Central memory CD8-positive, alpha-beta T cell (primary cell): ENCODE results near the gene CHKA.

ENCODE experiments used
- ATAC-seq: fragments of 150-1000 bp; cut with Tn5 transposase; replicated peaks from 2 replicates; pipeline ENCODE4 v1.10.0; 2022; ENCODE audit warnings: mild to moderate bottlenecking, moderate FRiP score, moderate number of reproducible peaks; ENCODE audit not compliant: poor library complexity, severe bottlenecking; ENCODE audit errors: extremely low read depth
- DNase-seq, 2 donors: peaks; one replicate each; pipeline ENCODE4 v3.0.0; 2021; ENCODE audit warnings: low spot score in 2 of 2
- H3K27ac Mint-ChIP-seq: one replicate; pipeline ENCODE4 v1.8.0; 2022; ENCODE audit warnings: low read depth, mild to moderate bottlenecking, moderate library complexity, mixed read lengths
- H3K27me3 Mint-ChIP-seq: one replicate; pipeline ENCODE4 v1.8.0; 2022; ENCODE audit warnings: mixed read lengths
- H3K36me3 Mint-ChIP-seq: one replicate; pipeline ENCODE4 v1.8.0; 2022; ENCODE audit warnings: mild to moderate bottlenecking, moderate library complexity, mixed read lengths; ENCODE audit not compliant: insufficient read depth
- H3K4me1 Mint-ChIP-seq: one replicate; pipeline ENCODE4 v1.8.0; 2022; ENCODE audit warnings: mixed read lengths
- H3K4me3 Mint-ChIP-seq: one replicate; pipeline ENCODE4 v1.8.0; 2022; ENCODE audit warnings: mild to moderate bottlenecking, moderate library complexity, mixed read lengths
- H3K9me3 Mint-ChIP-seq: one replicate; pipeline ENCODE4 v1.8.0; 2022; ENCODE audit warnings: mixed read lengths

CHKA gene

GRCh38 chr11:68121067-68121899 lies at the start of gene CHKA:
Gene CHKA (minus strand): TSS chr11:68121388. CDS start chr11:68121177, 211 bp downstream.
- H3K27ac Mint-ChIP-seq, result peak within 1 kb of the TSS; percentile 74
- H3K27me3 Mint-ChIP-seq, result no peaks in the 10 kb centered on the region
- H3K4me3 Mint-ChIP-seq, result peak within 1 kb of the TSS; percentile 77
- peaks cover 4% of the 10 kb centered on the region for H3K36me3 Mint-ChIP-seq
- ATAC-seq (peak; percentile 78), DNase-seq (peak; percentile 56 to 57)
- H3K9me3 Mint-ChIP-seq, result no peaks in the 10 kb centered on the region
- peaks cover 5% of the 10 kb centered on the region for H3K4me1 Mint-ChIP-seq

GRCh38 chr11:68169442-68169841 lies 48.3 kb upstream of the CHKA start:
- H3K36me3 Mint-ChIP-seq, result peaks cover 66% of the 10 kb centered on the region
- H3K4me3 Mint-ChIP-seq, result no peak overlapping the region
- no peak for ATAC-seq
- no peaks in the 10 kb centered on the region for H3K4me1 Mint-ChIP-seq
- no peak for DNase-seq
- H3K27ac Mint-ChIP-seq, result no peak overlapping the region
- no peaks in the 10 kb centered on the region for H3K27me3 Mint-ChIP-seq
- H3K9me3 Mint-ChIP-seq, result no peaks in the 10 kb centered on the region

GRCh38 chr11:68168694-68169093 lies 47.5 kb upstream of the CHKA start:
- Mint-ChIP-seq H3K27ac (no peak overlapping the region), H3K27me3 (no peaks in the 10 kb centered on the region), H3K36me3 (peaks cover 61% of the 10 kb centered on the region), H3K9me3 (no peaks in the 10 kb centered on the region), H3K4me3 (no peak overlapping the region), H3K4me1 (no peaks in the 10 kb centered on the region)
- ATAC-seq, result no peak
- DNase-seq, result no peak

- DNase-seq (no peak), ATAC-seq (no peak)
- Mint-ChIP-seq H3K9me3 (no peaks in the 10 kb centered on the region), H3K27ac (no peak overlapping the region), H3K4me3 (no peak overlapping the region), H3K27me3 (no peaks in the 10 kb centered on the region), H3K36me3 (peaks cover 54% of the 10 kb centered on the region), H3K4me1 (no peaks in the 10 kb centered on the region)
Observed at GRCh38 chr11:68167474-68167873, 46.3 kb upstream of the CHKA start.

GRCh38 chr11:68166969-68167368 lies 45.8 kb upstream of the CHKA start:
- DNase-seq, result no peak
- Mint-ChIP-seq H3K9me3 (no peaks in the 10 kb centered on the region), H3K27ac (no peak overlapping the region), H3K36me3 (peaks cover 51% of the 10 kb centered on the region), H3K27me3 (no peaks in the 10 kb centered on the region), H3K4me1 (no peaks in the 10 kb centered on the region), H3K4me3 (no peak overlapping the region)
- ATAC-seq, result no peak

GRCh38 chr11:68165601-68166000 lies 44.4 kb upstream of the CHKA start:
- Mint-ChIP-seq H3K4me3 (no peak overlapping the region), H3K9me3 (no peaks in the 10 kb centered on the region), H3K27ac (no peak overlapping the region), H3K27me3 (no peaks in the 10 kb centered on the region), H3K4me1 (no peaks in the 10 kb centered on the region), H3K36me3 (peaks cover 42% of the 10 kb centered on the region)
- ATAC-seq (no peak), DNase-seq (no peak)

- DNase-seq (no peak), ATAC-seq (no peak)
- no peak overlapping the region for H3K4me3 Mint-ChIP-seq
- H3K27me3 Mint-ChIP-seq, result no peaks in the 10 kb centered on the region
- H3K27ac Mint-ChIP-seq, result no peak overlapping the region
- H3K9me3 Mint-ChIP-seq, result no peaks in the 10 kb centered on the region
- no peaks in the 10 kb centered on the region for H3K4me1 Mint-ChIP-seq
- peaks cover 36% of the 10 kb centered on the region for H3K36me3 Mint-ChIP-seq
Observed at GRCh38 chr11:68164437-68164836, 43.2 kb upstream of the CHKA start.

- peaks cover 36% of the 10 kb centered on the region for H3K36me3 Mint-ChIP-seq
- no peak overlapping the region for H3K27ac Mint-ChIP-seq
- no peaks in the 10 kb centered on the region for H3K27me3 Mint-ChIP-seq
- DNase-seq (no peak), ATAC-seq (no peak)
- H3K9me3 Mint-ChIP-seq, result no peaks in the 10 kb centered on the region
- no peak overlapping the region for H3K4me3 Mint-ChIP-seq
- no peaks in the 10 kb centered on the region for H3K4me1 Mint-ChIP-seq
Observed at GRCh38 chr11:68163691-68164090, 42.5 kb upstream of the CHKA start.

- Mint-ChIP-seq H3K36me3 (peaks cover 27% of the 10 kb centered on the region), H3K4me1 (no peaks in the 10 kb centered on the region), H3K27ac (no peak overlapping the region), H3K4me3 (no peak overlapping the region), H3K9me3 (no peaks in the 10 kb centered on the region), H3K27me3 (no peaks in the 10 kb centered on the region)
- no peak for DNase-seq
- no peak for ATAC-seq
Observed at GRCh38 chr11:68160100-68160695, 39.0 kb upstream of the CHKA start.

GRCh38 chr11:68159665-68160064 lies 38.5 kb upstream of the CHKA start:
- H3K4me3 Mint-ChIP-seq, result no peak overlapping the region
- H3K27me3 Mint-ChIP-seq, result no peaks in the 10 kb centered on the region
- H3K36me3 Mint-ChIP-seq, result peaks cover 29% of the 10 kb centered on the region
- DNase-seq (no peak), ATAC-seq (no peak)
- no peak overlapping the region for H3K27ac Mint-ChIP-seq
- H3K4me1 Mint-ChIP-seq, result no peaks in the 10 kb centered on the region
- no peaks in the 10 kb centered on the region for H3K9me3 Mint-ChIP-seq

- Mint-ChIP-seq H3K4me3 (no peak overlapping the region), H3K27ac (no peak overlapping the region), H3K36me3 (peaks cover 28% of the 10 kb centered on the region), H3K4me1 (no peaks in the 10 kb centered on the region), H3K9me3 (no peaks in the 10 kb centered on the region), H3K27me3 (no peaks in the 10 kb centered on the region)
- ATAC-seq (no peak), DNase-seq (no peak)
Observed at GRCh38 chr11:68159161-68159560, 38.0 kb upstream of the CHKA start.

GRCh38 chr11:68158580-68158979 lies 37.4 kb upstream of the CHKA start:
- no peak overlapping the region for H3K4me3 Mint-ChIP-seq
- no peaks in the 10 kb centered on the region for H3K9me3 Mint-ChIP-seq
- peaks cover 27% of the 10 kb centered on the region for H3K36me3 Mint-ChIP-seq
- no peaks in the 10 kb centered on the region for H3K4me1 Mint-ChIP-seq
- H3K27ac Mint-ChIP-seq, result no peak overlapping the region
- ATAC-seq (no peak), DNase-seq (no peak)
- H3K27me3 Mint-ChIP-seq, result no peaks in the 10 kb centered on the region

- H3K4me1 Mint-ChIP-seq, result no peaks in the 10 kb centered on the region
- H3K9me3 Mint-ChIP-seq, result no peaks in the 10 kb centered on the region
- DNase-seq (no peak), ATAC-seq (no peak)
- H3K27ac Mint-ChIP-seq, result no peak overlapping the region
- no peak overlapping the region for H3K4me3 Mint-ChIP-seq
- H3K27me3 Mint-ChIP-seq, result no peaks in the 10 kb centered on the region
- peaks cover 18% of the 10 kb centered on the region for H3K36me3 Mint-ChIP-seq
Observed at GRCh38 chr11:68153742-68154141, 32.6 kb upstream of the CHKA start.
